ENCODE results near the gene ASS1. TPM values are rescaled to one million over a fixed set of nuclear protein-coding genes. Genes with fewer than 3 reads are reported as not detected.

The ASS1 gene
- total and polyA plus RNA-seq, 2 of the 13 experiments (the other 11 are each of a cell fraction or from before 2014, with no cell fraction given) = 77.6 to 122 TPM

- TF ChIP-seq ZBED4 (CRISPR knock-in tag; IDR thresholded peaks at IDR 0.05; ENCODE audit: borderline replicate concordance) = no peak
- TF ChIP-seq, protein P1, sequence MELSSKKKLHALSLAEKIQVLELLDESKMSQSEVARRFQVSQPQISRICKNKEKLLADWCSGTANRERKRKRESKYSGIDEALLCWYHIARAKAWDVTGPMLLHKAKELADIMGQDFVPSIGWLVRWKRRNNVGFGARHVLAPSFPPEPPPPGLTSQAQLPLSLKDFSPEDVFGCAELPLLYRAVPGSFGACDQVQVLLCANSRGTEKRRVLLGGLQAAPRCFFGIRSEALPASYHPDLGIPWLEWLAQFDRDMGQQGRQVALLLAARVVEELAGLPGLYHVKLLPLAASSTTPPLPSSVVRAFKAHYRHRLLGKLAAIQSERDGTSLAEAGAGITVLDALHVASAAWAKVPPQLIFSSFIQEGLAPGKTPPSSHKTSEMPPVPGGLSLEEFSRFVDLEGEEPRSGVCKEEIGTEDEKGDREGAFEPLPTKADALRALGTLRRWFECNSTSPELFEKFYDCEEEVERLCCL (CRISPR knock-in tag; IDR thresholded peaks at IDR 0.05; ENCODE audit: borderline replicate concordance) = no peak
- no peak for TF ChIP-seq ZNF782 (CRISPR knock-in tag; IDR thresholded peaks at IDR 0.05; ENCODE audit: borderline replicate concordance)
- TF ChIP-seq ZNF44 (CRISPR knock-in tag; IDR thresholded peaks at IDR 0.05) = no peak
- no peak for TF ChIP-seq ERF (CRISPR knock-in tag; IDR thresholded peaks at IDR 0.05)
- no peak for TF ChIP-seq HIVEP1 (CRISPR knock-in tag; IDR thresholded peaks at IDR 0.05)
- no peak for TF ChIP-seq THYN1 (CRISPR knock-in tag; IDR thresholded peaks at IDR 0.05; ENCODE audit: borderline replicate concordance, low read depth)
- TF ChIP-seq, protein P2, sequence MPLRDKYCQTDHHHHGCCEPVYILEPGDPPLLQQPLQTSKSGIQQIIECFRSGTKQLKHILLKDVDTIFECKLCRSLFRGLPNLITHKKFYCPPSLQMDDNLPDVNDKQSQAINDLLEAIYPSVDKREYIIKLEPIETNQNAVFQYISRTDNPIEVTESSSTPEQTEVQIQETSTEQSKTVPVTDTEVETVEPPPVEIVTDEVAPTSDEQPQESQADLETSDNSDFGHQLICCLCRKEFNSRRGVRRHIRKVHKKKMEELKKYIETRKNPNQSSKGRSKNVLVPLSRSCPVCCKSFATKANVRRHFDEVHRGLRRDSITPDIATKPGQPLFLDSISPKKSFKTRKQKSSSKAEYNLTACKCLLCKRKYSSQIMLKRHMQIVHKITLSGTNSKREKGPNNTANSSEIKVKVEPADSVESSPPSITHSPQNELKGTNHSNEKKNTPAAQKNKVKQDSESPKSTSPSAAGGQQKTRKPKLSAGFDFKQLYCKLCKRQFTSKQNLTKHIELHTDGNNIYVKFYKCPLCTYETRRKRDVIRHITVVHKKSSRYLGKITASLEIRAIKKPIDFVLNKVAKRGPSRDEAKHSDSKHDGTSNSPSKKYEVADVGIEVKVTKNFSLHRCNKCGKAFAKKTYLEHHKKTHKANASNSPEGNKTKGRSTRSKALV (CRISPR knock-in tag; IDR thresholded peaks at IDR 0.05) = peak; percentile 96
- TF ChIP-seq BRF2 (CRISPR knock-in tag; IDR thresholded peaks at IDR 0.05) = peak; percentile 31; the same call in 1 of the 2 replicates
- peak; percentile 51; the same call in 1 of the 2 replicates for TF ChIP-seq ZNF770 (CRISPR knock-in tag; IDR thresholded peaks at IDR 0.05)
- TF ChIP-seq SAFB2 (CRISPR knock-in tag; IDR thresholded peaks at IDR 0.05; ENCODE audit: borderline replicate concordance, low read depth) = no peak; the same call in 1 of the 2 replicates
- no peak; the same call in 1 of the 2 replicates for TF ChIP-seq ZNF703 (CRISPR knock-in tag; IDR thresholded peaks at IDR 0.05; ENCODE audit: borderline replicate concordance)
- no peak for TF ChIP-seq ZKSCAN5 (CRISPR knock-in tag; IDR thresholded peaks at IDR 0.05)
- no peak for TF ChIP-seq TEAD3 (CRISPR knock-in tag; optimal IDR thresholded peaks at IDR 0.05; ENCODE audit: borderline replicate concordance)
Observed at GRCh38 chr9:130433168-130433946, 11.4 kb upstream of the ASS1 start (continued).

All from HepG2 (cell line).